Activated T-helper 1 cell treated with anti-CD3 and anti-CD28 coated beads, Interleukin-12 subunit alpha, Interleukin-12 subunit beta, Interleukin-2, Interleukin-4 antibody, amounts not matched to agents 30 ng/mL and 10 ng/mL and 1 ng/mL, durations not matched to agents 14 hours and 24 hours and 36 hours (primary cell): ENCODE measurements around the gene ADPRM. TPM values are rescaled to one million over a fixed set of nuclear protein-coding genes. Genes with fewer than 3 reads are reported as not detected.

Experiments used
- DNase-seq: peaks from one replicate; pipeline ENCODE4 v3.0.0; 2021; ENCODE audit warnings: low spot score
- H3K27ac Mint-ChIP-seq: one replicate; pipeline ENCODE4 v1.8.0; 2021; ENCODE audit warnings: mild to moderate bottlenecking, mixed read lengths
- H3K27me3 Mint-ChIP-seq: one replicate; pipeline ENCODE4 v1.8.0; 2022; ENCODE audit warnings: mild to moderate bottlenecking, moderate library complexity, mixed read lengths; ENCODE audit not compliant: insufficient read depth
- H3K36me3 Mint-ChIP-seq: one replicate; pipeline ENCODE4 v1.8.0; 2021; ENCODE audit warnings: low read depth, mixed read lengths
- H3K4me1 Mint-ChIP-seq: one replicate; pipeline ENCODE4 v1.8.0; 2021; ENCODE audit warnings: low read depth, mixed read lengths
- H3K4me3 Mint-ChIP-seq: one replicate; pipeline ENCODE4 v1.8.0; 2021; ENCODE audit warnings: mild to moderate bottlenecking, moderate library complexity, mixed read lengths
- H3K9me3 Mint-ChIP-seq: one replicate; pipeline ENCODE4 v1.8.0; 2021; ENCODE audit warnings: mixed read lengths
- intact Hi-C: fragments of 100-400 bp; cut with micrococcal nuclease; formaldehyde crosslinking; loops from one replicate; pipeline ENCODE4 v1.15.1; 2024
- total RNA-seq: library from RNA; stranded (reverse); gene quantifications from 2 replicates; pipeline ENCODE4 v1.2.3, GENCODE V29; 2022

The ADPRM gene
- 10.3 and 12.6 TPM in 2 replicates for total RNA-seq

DNA sequence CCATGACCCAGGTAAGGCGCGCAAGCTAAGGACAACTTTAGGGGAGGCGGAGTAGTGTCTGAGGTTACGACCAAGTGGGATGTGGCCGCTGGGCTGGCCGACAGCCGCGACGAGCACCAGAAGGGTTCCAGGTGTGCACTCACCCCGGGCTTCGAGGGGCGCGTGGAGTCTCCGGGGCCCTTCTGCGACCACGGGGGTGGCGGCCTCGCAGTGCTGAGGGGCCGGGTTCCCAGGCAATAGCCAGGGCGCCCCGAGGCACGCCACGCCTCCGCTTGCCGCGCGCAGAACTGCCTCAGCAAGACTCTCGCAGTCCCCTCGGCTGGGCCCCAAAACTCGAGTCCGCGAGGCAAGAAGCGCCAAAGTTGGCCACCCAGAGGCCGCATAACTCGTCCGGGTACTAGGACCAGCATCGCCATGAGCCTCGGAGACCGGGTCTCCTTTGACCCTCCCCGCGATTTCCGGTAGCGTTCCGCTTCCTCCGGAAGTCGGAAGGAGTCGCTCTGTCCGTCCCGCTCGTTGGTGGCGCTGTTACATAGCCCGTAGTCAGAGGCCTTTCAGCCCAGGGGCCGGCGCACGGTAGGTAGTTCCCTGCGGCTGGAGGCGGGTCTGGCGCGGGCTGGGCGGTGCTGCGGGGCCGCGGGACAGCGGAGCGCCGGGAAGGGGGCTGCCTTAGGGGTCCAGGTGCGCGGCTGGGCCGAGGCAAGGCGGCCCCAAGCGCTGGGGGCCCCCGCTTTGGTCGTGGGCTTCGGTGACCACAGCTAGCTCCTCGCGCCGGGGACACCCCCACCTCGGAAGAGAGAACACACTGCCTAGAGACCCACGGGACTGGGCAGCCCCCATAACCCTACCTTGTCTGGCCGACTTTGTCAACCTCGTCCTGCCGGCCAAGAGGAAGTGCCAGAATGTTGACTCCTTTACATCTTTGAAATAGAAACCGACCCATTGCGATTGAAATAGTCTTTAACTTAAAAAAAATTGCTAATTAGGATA, at the start of gene ADPRM, which contains the start of gene SCO1:
ADPRM (plus strand) TSS at position 503 of the 990 bp plus-strand sequence. CDS start 7,333 bp downstream, outside the sequence.
SCO1 (minus strand) TSS at position 442 of the 990 bp plus-strand sequence; CDS start at position 416, 26 bp downstream.
- Mint-ChIP-seq H3K36me3 (peaks cover 28% of the 10 kb centered on the region), H3K27ac (peak within 1 kb of the TSS; percentile 96), H3K4me3 (peak within 1 kb of the TSS; percentile 96), H3K4me1 (peaks cover 68% of the 10 kb centered on the region), H3K9me3 (no peaks in the 10 kb centered on the region), H3K27me3 (no peaks in the 10 kb centered on the region)
- intact Hi-C loops: loop anchor here (1.0 to 5.0 kb wide), 4 partner anchors 32 to 1300 kb away; partner anchors contain the start of gene ZNF18
- peak; percentile 92 for DNase-seq

DNA sequence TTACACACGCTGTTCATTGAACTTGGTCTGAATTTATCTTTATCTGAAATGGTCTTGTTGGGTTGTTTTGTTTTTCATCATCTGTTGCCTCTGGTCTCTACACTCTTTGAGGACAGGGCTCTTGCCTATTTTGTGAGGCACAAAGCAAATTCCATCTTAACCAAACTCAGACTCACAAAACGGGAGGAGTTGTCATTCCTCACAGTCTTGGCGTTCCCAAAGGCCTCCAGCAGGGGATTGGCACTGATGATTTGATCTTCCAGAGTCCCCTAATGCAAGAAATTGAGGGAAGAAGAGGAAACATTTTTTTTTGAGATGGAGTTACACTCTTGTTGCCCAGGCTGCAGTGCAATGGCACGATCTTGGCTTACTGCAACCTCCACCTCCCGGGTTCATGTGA, 49.0 kb upstream of the ADPRM start:
- no peaks in the 10 kb centered on the region for H3K27me3 Mint-ChIP-seq
- no peak for DNase-seq
- intact Hi-C loops: loop anchor here (5.0 kb wide), 1 partner anchor 84 kb away; the partner anchor contains the start of gene TMEM220
- no peaks in the 10 kb centered on the region for H3K9me3 Mint-ChIP-seq
- H3K4me1 Mint-ChIP-seq: peaks cover 5% of the 10 kb centered on the region
- H3K36me3 Mint-ChIP-seq: peaks cover 4% of the 10 kb centered on the region
- no peak overlapping the region for H3K4me3 Mint-ChIP-seq
- H3K27ac Mint-ChIP-seq: no peak overlapping the region

DNA sequence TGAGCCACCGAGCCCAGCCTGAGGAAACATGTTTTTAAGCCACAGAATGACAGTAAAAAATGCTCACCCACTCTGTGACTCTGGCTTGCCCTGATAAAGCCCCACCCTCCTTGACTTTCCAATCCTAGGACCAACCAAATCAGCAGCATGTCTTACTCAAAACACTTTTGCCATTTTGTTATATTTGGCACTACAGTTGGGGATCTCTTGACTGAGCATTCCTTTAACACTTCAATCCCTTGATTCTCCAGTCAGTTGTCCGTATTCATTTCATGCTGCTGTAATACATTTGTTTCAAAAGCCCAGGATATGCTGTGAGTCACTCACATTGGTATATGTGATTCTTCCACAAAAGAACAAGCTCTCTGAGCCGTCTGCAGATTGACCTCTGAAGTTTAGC, 48.4 kb upstream of the ADPRM start:
- H3K27me3 Mint-ChIP-seq: no peaks in the 10 kb centered on the region
- H3K36me3 Mint-ChIP-seq: peaks cover 4% of the 10 kb centered on the region
- intact Hi-C loops: loop anchor here (5.0 kb wide), 1 partner anchor 83 kb away; the partner anchor contains the start of gene TMEM220
- no peak overlapping the region for H3K27ac Mint-ChIP-seq
- no peak overlapping the region for H3K4me3 Mint-ChIP-seq
- no peaks in the 10 kb centered on the region for H3K9me3 Mint-ChIP-seq
- DNase-seq: no peak
- H3K4me1 Mint-ChIP-seq: peaks cover 5% of the 10 kb centered on the region

DNA sequence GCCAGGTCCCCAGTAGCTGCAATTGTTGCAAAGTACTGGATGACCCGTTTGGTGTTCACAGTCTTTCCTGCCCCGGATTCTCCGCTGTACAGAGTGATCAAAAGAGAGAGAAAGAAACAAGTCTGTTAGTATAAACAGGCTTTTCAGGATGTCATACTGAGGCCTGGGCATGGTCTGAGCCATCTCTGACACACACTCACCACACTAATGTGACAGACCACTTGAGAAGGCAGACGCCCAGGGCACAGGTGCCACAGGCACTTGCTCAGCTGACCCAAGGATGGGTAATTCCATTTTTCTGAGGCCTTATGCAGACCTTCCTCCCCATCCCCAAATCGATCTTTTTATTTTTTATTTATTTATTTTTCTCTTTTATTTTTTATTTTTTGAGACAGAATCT, 47.8 kb upstream of the ADPRM start:
- intact Hi-C loops: loop anchor here (5.0 kb wide), 1 partner anchor 83 kb away; the partner anchor contains the start of gene TMEM220
- DNase-seq: no peak
- no peak overlapping the region for H3K27ac Mint-ChIP-seq
- no peaks in the 10 kb centered on the region for H3K27me3 Mint-ChIP-seq
- no peak overlapping the region for H3K4me3 Mint-ChIP-seq
- no peaks in the 10 kb centered on the region for H3K36me3 Mint-ChIP-seq
- peaks cover 5% of the 10 kb centered on the region for H3K4me1 Mint-ChIP-seq
- H3K9me3 Mint-ChIP-seq: no peaks in the 10 kb centered on the region

DNA sequence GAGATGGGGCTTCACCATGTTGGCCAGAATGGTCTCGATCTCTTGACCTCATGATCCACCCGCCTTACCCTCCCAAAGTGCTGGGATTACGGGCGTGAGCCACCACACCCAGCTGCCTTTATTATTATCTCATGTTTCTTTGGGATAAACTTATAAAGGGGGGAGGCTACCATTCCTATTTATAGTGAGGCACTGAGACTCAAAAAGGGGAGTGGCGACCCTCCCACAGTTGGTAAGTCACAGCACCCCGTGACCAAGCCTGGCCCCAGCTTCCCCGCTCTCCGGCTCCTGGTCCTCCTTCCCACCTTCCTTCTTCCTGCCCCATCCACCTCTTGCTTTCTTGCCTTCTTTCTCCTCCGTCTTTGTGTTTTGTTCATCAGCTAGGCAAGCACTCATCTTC, 45.5 kb upstream of the ADPRM start:
- H3K27ac Mint-ChIP-seq: no peak overlapping the region
- no peaks in the 10 kb centered on the region for H3K9me3 Mint-ChIP-seq
- intact Hi-C loops: no loop called here
- DNase-seq: no peak
- no peaks in the 10 kb centered on the region for H3K27me3 Mint-ChIP-seq
- peaks cover 5% of the 10 kb centered on the region for H3K4me1 Mint-ChIP-seq
- H3K36me3 Mint-ChIP-seq: no peaks in the 10 kb centered on the region
- no peak overlapping the region for H3K4me3 Mint-ChIP-seq

DNA sequence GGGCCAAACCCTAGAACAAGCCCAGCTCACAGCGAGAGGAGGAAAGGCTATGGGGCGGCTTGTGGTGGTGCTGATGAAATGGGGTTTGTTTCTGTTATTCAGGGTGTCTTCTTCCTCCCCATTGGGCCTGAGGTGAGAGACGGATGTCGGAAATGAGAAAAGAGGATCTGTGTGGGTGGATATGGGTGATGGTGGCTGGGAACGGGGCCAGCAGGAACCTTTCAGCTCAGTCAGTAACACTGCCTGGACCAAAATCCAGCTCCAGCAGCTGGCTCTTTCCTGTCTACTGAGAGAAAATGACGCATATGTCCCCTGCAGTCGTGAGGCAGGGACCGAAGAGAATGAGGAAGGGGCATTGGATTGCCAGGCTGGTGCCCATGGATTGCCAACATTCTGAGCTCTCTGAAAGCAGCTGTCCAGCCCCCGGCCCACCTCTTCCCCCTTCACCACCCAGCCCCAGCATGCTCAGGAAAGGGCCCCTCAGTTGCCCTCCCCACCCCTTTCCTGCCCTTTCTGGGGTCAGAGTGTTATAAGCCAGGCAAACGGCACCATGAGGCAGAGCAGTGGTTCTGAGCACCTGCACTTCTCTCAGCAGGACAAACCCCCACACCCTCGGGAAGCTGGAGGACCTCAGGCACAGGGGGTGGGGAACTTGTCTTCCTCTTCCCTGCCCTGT, 44.3 kb upstream of the ADPRM start:
- H3K27ac Mint-ChIP-seq: peak overlapping the region; percentile 56
- peak overlapping the region; percentile 12 for H3K4me3 Mint-ChIP-seq
- intact Hi-C loops: no loop called here
- DNase-seq: no peak
- peaks cover 5% of the 10 kb centered on the region for H3K4me1 Mint-ChIP-seq
- H3K36me3 Mint-ChIP-seq: no peaks in the 10 kb centered on the region
- no peaks in the 10 kb centered on the region for H3K9me3 Mint-ChIP-seq
- no peaks in the 10 kb centered on the region for H3K27me3 Mint-ChIP-seq

GRCh38 chr17:10653987-10654386, 43.4 kb upstream of the ADPRM start:
- Mint-ChIP-seq H3K36me3 (no peaks in the 10 kb centered on the region), H3K4me3 (no peak overlapping the region), H3K27ac (peak overlapping the region; percentile 32), H3K27me3 (no peaks in the 10 kb centered on the region), H3K9me3 (no peaks in the 10 kb centered on the region), H3K4me1 (peaks cover 5% of the 10 kb centered on the region)
- no peak for DNase-seq
- intact Hi-C loops: no loop called here

GRCh38 chr17:10657148-10657547, 40.2 kb upstream of the ADPRM start, which contains the start of gene MYH3:
MYH3 (minus strand) TSS chr17:10657309; CDS start chr17:10655064, 2,245 bp downstream.
- intact Hi-C loops: no loop called here
- Mint-ChIP-seq H3K27me3 (no peaks in the 10 kb centered on the region), H3K4me1 (peaks cover 5% of the 10 kb centered on the region), H3K9me3 (no peaks in the 10 kb centered on the region), H3K36me3 (no peaks in the 10 kb centered on the region), H3K27ac (no peak within 1 kb of the TSS), H3K4me3 (no peak within 1 kb of the TSS)
- DNase-seq: no peak

DNA sequence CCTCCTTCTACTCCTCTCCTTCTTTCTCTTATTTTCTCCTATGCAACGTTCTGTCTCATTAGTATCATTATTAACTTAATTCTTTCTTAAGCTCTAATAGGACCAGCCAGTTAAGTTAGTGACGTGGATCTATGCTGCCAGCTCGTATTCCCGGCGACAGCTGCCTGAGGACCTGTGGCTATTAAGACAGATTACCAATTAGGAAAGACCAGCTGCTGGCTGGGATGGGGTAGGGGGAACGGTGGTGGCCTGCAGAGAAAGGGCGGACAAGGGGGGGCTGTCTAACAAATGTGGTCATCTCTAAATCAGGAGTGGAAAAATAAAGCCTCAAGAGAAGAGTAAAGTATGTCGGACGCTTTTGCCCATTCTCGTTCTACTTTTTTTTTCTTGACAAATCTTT, 39.5 kb upstream of the ADPRM start:
- no peak for DNase-seq
- Mint-ChIP-seq H3K9me3 (no peaks in the 10 kb centered on the region), H3K27me3 (no peaks in the 10 kb centered on the region), H3K36me3 (no peaks in the 10 kb centered on the region), H3K27ac (no peak overlapping the region), H3K4me1 (peaks cover 3% of the 10 kb centered on the region), H3K4me3 (no peak overlapping the region)
- intact Hi-C loops: no loop called here

GRCh38 chr17:10661437-10661836, 36.0 kb upstream of the ADPRM start:
- no peaks in the 10 kb centered on the region for H3K36me3 Mint-ChIP-seq
- DNase-seq: no peak
- H3K27me3 Mint-ChIP-seq: no peaks in the 10 kb centered on the region
- H3K27ac Mint-ChIP-seq: no peak overlapping the region
- H3K4me1 Mint-ChIP-seq: no peaks in the 10 kb centered on the region
- intact Hi-C loops: no loop called here
- no peaks in the 10 kb centered on the region for H3K9me3 Mint-ChIP-seq
- no peak overlapping the region for H3K4me3 Mint-ChIP-seq

GRCh38 chr17:10663231-10663630, 34.2 kb upstream of the ADPRM start:
- intact Hi-C loops: no loop called here
- Mint-ChIP-seq H3K4me1 (no peaks in the 10 kb centered on the region), H3K9me3 (no peaks in the 10 kb centered on the region), H3K4me3 (no peak overlapping the region), H3K27me3 (no peaks in the 10 kb centered on the region), H3K27ac (no peak overlapping the region), H3K36me3 (no peaks in the 10 kb centered on the region)
- no peak for DNase-seq

GRCh38 chr17:10664571-10664970, 32.8 kb upstream of the ADPRM start:
- intact Hi-C loops: no loop called here
- Mint-ChIP-seq H3K36me3 (no peaks in the 10 kb centered on the region), H3K9me3 (no peaks in the 10 kb centered on the region), H3K27me3 (no peaks in the 10 kb centered on the region), H3K27ac (no peak overlapping the region), H3K4me1 (no peaks in the 10 kb centered on the region), H3K4me3 (no peak overlapping the region)
- DNase-seq: no peak

- Mint-ChIP-seq H3K4me3 (no peak overlapping the region), H3K27ac (no peak overlapping the region), H3K27me3 (no peaks in the 10 kb centered on the region), H3K4me1 (no peaks in the 10 kb centered on the region), H3K36me3 (no peaks in the 10 kb centered on the region), H3K9me3 (no peaks in the 10 kb centered on the region)
- intact Hi-C loops: no loop called here
- DNase-seq: no peak
Measured at GRCh38 chr17:10666906-10667305, 30.5 kb upstream of the ADPRM start.
